GM19372 (cell line): ENCODE measurements around the gene LOXL1.
"Not testable (repeated sequence)": the region's sequence is repeated elsewhere in the genome, so short reads cannot be mapped to it uniquely, and the experiment has no call there.

Source experiments
- ATAC-seq: cut with Tn5 transposase; IDR thresholded peaks from one replicate; pipeline ENCODE4 v1.9.1; 2021; ENCODE audit warnings: mild to moderate bottlenecking, low read depth, moderate library complexity; ENCODE audit not compliant: unreplicated experiment

LOXL1 gene

DNA sequence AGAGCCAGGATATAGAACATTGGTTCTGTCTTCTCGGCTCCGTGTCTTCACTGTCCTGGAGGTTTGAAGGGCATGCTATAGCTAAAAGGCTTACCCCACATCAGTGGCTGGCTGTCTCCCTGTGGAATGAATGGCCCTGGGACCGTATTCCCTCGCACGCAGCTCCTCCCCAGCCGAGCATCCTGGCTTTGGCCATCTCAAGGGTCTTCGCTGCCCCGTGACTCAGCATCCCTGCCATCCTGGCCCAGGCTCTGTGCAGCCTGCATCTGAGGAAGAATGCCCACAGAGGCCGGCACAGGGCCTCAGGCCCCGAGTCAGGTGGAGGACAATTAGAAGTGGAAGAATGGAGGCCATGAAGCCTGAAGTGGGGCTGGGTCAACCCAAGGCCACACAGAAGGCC lies 11.0 kb downstream of the LOXL1 start:
- ATAC-seq = no peak

DNA sequence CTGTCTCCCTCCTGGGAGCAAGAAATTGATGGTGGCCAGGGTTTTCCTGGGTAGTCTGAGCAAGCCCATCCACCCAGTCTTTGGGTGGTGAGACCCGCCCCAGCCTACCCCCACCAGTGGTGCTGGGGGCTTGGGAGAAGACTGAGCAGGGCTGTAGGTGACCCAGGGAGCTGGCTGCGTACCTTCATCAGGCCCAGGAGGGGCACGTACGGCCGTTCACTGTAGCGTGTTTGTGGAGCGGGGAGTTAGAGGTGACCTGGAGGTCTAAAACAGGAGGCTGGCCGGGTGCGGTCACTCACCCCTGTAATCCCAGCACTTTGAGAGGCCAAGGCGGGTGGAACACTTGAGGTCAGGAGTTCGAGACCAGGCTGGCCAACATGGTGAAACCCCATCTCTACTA lies 11.5 kb downstream of the LOXL1 start:
- no peak for ATAC-seq

DNA sequence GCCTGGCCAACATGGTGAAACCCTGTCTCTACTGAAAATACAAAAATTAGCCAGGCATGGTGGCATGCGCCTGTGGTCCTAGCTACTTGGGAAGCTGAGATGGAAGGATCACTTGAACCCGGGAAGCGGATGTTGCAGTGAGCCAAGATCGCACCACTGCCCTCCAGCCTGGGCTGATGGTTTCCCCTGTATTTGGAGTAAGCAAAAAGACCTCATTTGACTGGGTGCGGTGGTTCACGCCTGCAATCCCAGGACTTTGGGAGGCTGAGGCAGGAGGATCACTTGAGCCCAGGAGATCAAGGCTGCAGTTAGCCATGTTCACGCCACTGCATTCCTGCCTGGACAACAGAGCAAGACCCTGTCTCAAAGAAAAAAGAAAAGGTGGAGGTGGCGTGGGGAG lies 12.3 kb downstream of the LOXL1 start:
- not testable (repeated sequence) for ATAC-seq

DNA sequence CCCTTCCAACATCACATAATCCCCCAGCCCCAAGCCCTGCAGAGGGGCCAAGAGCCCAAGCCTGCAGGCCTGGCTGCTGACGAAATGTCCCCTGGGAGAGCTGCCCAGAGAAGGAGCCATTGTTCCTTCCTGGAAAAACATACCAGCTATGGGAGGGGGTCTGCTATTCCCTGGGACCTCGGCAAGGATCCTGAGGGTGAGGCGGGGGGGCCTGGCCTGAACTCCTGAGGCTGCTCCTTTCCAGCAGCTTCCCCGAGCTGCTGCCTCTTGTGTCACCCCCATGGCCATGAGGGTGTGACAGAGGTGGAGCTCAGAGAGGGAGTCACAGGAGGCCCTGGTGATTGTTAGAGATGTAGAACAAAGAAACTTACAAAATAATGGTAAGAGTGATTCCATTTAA lies 12.9 kb downstream of the LOXL1 start:
- no peak for ATAC-seq

DNA sequence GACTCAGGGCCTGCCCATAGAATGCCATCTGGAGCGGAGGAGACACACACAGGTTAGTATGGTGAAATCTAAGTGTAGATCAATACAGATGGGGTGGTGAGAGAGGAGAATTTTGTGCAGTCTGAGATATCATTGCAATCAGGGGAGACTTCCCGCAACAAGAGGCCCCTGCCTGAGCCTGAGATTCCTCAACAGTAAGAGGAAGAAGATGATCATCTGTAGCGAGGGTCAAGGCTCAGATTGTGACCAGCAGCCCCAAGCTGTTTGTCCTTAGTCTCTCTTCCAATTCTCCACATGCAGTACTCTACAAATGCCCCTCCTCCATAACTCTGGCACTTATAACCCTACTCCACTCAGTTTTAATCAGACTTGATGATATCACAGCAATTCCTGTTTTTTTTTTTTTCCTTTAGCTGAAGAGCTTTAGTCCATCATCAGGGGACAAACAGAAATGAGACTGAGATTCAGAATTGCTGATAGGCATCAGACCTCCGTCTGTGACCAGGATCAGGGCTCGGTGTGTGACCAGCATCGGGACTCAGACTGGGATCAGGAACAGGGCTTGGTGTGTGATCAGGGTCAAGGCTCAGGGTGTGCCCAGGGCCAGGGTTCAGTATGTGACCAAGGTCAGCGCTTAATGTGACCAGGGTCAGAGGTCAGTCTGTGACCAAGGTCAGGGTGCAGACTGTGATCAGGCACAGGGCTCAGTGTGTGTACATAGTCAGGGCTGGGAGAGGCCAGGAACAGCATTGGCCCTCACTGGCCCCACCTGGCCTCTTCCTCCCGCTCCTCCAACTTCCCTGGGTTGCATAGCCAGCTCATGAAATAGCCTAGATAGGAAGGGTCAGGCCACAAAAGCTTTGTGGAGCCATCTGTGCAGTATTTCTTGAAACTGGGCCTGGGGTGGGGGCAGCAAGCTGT lies 14.1 kb downstream of the LOXL1 start:
- ATAC-seq = no peak

DNA sequence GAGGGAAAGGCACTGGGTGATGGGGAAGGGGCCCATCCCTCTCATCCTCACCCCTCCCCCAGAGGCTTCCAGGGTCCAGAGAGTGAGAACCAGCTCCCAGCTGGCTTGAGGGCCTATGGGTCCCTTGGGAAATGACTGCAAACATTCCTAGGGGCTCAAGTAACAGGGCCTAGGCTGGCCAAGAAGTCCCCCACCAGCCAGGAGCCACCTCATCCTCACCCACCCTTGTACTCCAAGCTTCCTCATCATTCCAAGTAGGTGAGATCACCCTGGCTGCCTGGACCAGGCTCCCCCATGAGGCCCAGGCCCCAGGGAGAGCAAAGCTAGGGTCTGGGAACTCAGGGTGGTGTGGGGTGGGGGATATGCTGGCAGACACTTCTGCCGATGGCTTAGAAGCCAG lies 14.8 kb downstream of the LOXL1 start:
- ATAC-seq = no peak

DNA sequence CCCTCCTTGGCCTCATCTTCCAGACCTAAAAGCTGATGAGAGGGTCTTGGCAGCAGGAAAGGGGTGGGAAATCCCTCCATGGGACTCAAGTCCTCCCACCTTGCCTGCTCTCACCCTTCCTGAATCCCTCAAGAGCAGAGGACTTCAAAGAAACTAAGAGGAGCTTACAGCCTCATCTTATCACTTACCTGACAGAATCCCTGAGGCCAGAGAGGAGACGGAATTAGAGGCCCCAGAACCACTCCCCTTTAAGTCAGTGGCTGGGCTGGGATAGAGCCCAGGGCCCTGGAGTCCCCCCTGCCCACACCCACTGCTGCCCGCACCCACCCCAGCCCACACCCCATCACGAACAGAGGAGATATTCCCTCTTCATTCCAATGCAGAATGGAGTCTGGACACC lies 15.2 kb downstream of the LOXL1 start:
- no peak for ATAC-seq

DNA sequence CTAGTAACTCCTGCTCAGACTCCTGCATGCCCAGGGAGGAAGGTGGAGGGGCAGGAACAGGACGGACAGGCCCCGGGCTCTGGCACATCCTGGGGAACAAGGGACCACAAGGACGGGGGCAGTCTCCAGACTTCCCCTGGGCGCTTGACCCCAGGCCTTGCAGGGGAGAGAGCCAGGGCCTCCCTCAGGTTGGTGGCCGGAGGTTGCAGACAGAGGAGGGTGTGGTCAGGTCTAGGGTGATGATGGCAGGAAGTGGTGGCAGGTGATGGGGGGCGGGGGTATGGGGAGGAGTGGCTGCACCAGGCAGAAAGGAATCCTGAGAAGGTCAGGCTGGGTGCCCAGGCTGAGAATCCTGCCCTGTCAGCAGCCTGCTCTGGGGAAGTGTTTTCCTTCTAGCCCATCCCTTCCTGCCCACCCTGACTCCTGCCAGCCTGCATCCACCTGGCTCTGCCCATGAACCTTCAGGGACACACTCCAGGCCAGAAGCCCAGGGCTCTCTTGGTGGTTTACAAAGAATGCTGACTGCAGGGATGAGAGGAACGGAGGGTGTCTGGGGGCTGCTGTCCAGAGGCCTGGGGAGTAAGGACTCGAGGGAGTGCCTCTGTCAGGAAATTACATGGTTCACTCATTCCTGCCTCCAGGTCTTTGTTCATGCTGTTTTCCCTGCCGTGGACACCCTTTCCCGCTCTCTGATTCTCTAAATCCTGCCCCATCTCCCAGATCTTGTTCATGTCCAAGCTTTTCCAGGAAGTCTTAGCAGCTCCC lies 15.8 kb downstream of the LOXL1 start:
- no peak for ATAC-seq

DNA sequence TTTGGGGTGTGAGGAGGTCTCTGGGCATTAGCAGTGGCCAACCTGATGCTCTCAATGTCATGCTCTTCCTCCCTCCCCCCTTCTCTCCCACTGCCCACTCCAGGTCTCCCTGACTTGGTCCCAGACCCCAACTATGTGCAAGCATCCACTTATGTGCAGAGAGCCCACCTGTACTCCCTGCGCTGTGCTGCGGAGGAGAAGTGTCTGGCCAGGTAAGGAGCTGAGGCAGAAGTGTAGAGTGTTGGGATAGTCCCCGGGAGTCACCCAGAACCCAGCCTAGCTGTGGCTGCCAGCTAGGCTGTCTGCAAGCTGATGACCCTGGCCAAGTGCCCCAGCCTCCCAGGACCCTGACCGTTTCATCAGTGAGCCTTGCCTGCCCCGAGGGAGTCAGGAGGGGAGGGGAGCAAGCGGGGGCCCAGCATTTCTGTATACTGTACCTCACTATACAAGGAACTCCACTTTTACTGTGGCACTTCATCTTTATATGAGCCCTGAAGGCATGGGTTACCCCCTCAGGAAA lies 16.5 kb downstream of the LOXL1 start:
- ATAC-seq = no peak

DNA sequence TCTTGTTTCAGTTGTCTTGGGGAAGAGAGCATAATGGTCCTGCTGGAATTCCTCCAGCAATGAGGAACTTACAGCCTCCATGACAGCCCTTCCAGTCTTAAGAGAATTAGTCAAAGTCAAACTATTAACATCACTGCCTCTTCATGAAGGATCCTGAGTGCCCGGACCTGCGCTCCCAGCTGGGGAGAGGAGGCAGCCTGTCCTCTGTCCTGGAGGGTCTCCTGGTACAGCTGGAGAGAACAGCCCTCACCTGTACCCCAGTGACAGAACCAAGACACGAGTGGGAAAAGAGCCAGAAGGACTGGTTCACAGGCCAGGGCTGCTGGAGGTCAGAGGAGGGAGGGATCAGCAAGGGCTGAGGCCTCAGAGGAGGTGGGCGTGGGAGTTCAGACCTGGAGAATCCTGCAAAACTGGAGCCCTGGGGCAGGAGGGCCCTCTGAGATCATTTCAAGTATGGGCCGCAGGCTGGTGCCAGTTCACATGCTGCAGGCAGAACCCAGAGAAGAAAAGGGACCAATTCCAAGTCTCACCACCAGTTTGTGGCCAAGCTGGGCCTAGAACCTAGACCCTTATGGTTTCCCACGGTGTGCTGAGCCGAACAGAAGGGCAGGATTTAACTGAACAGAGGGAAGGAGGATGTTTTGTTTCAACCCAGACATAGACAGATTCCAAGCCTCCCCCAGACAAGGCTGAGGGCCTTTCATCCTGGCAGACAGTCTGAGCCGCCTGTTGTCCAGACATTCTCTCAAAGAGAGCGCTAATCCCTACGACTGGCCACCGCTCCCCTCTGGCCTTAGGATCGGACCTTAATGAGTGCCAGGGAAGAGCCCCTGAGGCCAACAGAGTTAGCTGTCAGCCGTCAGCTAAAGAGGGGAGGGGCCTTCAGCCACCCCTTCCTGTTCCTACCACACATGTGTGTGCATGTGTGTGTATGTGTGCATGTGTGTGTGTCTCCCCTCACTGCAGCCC lies 18.2 kb downstream of the LOXL1 start:
- no peak for ATAC-seq

DNA sequence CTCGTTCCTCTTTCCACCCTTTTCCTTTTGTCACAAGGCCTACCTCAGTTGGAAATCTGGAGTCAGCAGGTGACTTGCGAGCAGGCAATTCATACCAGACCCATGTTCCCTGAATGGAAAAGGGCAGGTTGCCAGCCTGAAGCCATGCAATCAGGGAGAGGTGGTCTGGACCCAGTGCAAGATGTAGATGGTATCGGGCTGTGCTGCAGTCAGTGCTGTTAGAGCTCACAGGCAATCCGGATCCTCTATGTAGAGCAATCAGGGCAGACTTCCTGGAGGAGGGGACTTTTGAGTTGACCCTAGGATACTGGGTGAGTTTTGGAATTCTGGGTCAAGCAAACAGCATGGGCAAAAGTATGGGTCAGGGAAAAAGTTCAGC lies 18.9 kb downstream of the LOXL1 start:
- ATAC-seq = no peak

DNA sequence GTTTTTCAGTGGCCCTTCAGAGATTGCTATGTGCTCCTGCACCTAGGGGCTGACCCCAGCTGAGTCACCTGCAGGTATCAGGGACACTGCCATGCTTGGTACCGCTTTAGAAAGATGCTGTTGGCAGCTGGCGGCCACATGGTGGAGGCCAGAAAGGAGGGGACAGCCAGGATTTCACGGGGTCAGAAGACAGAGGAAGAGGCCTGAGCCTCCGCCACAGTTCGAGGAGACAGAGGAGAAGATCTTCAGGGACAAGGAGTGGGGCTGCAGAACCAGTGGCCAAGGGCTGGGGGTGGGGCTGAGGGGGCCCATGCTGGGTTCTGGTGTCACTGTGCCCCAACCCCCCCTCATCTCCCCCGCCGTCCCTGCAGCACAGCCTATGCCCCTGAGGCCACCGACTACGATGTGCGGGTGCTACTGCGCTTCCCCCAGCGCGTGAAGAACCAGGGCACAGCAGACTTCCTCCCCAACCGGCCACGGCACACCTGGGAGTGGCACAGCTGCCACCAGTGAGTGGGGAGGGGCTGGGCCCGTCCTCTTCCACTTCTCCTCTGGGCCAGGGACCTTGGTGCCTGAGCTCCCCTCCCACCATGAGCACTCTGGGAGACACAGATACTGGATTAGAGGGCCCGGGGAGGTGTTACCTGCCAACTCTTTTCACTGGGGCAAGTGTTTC lies 19.9 kb downstream of the LOXL1 start:
- ATAC-seq = no peak

DNA sequence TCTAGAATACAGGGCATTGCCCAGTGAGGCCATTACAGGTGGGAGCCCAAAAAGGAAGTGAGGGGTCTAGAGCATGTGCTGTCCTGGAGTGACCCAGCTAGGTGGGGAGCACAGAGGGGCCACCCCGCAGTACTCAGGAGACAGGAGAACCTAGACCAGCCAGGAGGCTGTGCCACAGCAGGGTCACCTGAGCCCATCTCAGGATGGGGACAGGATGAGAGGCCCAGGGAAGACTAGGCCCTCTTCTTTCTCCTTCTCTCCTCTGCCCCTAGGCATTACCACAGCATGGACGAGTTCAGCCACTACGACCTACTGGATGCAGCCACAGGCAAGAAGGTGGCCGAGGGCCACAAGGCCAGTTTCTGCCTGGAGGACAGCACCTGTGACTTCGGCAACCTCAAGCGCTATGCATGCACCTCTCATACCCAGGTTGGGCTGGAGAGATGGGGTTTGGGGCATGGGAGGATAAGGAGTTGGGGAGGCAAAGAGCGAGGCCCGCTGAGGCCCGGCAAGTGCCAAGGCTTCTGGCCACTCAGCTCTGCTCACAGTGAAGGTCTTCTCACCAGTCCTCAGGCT lies 20.6 kb downstream of the LOXL1 start:
- ATAC-seq = no peak

DNA sequence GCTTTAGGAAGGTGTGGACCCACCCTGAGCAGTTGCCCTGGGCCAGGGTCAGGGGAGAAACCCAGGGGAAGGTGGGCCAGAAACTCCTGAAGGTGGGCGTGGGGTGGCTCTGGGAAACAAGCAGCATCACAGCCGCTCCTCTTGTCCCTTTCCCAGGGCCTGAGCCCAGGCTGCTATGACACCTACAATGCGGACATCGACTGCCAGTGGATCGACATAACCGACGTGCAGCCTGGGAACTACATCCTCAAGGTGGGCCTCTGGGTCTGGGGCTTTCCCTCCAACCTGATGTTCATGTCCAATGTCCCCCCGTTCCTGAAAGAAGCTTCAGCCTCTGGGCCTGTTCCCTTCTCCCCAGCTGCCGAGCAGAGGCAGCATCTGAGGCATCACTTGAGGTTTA lies 21.4 kb downstream of the LOXL1 start:
- no peak for ATAC-seq

DNA sequence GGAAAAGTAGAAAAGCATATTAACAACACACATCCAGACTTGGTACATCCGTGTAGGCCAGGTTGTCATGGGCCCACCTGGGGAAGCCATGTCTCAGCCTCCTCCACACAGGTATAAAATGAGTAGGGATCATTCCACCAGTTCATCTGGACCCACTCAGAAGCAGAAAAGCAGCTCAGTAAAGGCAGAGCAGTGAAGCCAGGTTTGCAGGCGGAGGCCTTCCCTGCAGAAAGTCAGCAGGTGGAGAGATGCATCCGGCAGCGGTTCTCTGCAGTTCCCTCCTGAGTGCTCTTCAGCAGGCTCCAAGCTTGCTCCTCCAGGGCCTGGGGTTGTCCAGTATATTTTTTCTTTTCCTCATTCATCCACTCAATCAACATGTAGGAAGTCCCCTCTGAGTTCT lies 22.1 kb downstream of the LOXL1 start:
- no peak for ATAC-seq

DNA sequence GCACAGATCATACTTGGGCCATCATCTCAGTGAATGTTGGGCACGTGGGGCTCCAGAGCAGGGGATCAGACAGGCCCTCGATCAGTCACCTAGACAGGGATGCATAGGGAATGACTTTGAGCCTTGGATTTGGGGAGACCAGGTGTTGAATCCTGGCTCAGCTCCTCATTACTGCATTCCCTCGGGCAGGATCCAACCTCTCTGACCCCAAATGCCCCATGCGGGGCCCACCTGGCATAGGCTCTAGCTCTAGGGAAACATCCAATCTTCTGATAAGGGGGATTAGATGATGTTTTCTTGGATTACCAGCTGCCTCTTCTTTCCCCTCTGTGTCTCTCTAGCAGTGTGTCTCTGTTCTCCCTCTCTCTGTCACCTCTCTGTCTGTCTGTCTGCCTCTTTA lies 22.7 kb downstream of the LOXL1 start:
- no peak for ATAC-seq

DNA sequence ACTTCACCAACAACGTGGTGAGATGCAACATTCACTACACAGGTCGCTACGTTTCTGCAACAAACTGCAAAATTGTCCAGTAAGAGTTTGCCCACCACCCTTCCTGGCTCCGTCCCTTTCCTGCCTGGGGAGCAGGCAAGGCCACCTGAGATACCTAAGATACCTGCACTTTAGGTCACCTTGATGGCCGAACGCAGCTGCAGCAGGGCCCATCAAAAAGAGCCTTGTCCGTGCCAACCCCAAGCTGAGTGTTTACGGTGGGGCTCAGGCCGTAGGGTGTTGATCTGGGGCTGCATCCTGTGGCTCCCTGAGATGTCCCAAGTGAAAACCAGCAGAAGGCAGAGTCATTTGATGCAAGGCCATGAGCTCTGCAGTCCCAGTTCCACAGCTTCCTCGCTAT lies 23.2 kb downstream of the LOXL1 start:
- ATAC-seq = no peak

DNA sequence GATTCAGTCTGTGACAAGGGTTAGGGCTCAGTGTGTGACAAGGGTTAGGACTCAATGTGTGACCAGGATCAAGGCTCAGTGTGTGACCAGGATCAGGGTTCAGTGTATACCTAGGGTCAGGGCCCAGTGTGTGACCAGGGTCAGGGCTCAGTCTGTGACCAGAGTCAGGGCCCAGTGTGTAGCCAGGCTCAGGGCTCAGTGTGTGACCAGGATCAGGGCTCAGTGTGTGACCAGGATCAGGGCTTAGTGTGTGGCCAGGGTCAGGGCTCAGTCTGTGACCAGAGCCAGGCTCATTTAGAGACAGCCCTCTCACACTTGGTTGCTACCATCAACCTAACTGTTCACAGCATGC lies 24.2 kb downstream of the LOXL1 start:
- ATAC-seq = no peak

DNA sequence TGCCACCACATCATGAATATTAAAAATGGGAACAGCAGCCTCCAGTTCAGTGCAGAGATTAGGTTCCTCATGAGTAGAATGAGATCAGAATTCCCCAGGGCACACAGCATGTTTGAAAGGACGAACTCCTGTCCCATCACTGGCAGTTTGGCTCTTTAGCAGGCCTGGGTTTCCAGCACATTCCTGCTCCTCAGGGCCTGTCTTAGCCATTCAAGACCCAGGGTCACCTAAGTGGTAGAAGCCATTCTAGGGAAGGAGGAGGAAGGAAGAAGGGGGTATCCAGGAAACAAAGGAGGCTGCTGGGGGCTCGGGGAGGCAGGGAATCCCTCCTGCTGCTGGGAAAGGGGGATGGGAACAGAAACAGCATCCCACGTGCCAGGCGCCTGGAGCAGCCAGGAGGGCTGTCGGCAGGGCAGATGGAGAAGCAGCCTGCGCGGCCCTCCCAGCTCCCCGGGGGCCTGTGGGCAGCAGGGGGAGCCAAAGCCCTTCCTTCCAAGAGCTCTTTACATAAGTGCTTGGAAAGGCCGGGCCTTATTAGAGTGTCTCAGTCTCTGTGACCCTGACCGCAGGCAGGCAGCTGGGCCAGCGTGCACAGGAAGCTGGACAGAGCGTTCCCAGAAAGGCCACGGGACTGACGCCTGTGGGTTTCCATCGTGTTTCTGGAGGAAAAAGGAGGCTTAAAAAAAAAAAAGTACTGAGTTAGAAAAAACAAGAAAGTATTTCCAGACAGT lies 24.7 kb downstream of the LOXL1 start:
- no peak for ATAC-seq
